NCI-H1436 treated with DMSO at 0.1 percent for 48 hours (cell line): ENCODE data around the gene RPS6KA3.
"Not testable (repeated sequence)": the region's sequence is repeated elsewhere in the genome, so short reads cannot be mapped to it uniquely, and the experiment has no call there.

Source experiments
- DNase-seq: peaks from one replicate; lab custom pipeline; 2025; lab: John Stamatoyannopoulos, UW

RPS6KA3 gene

DNA sequence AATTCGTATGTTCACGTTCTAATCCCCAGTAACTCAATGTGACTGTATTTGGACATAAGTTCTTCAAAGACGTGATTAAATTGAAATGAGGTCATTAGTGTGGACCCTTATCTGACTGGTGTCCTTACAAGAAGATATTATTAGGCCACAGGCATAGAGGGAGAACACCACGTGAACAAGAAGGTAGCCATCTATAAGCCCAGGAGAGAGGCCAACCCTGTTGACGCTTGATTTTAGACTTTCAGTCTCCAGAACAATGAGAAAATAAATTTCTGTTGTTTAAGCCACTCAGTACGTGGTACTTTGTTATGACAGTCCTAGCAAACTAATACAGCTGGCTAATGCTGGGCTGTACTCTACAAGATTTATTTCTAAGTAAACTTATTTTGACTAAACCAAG, 123.6 kb downstream of the RPS6KA3 start:
- no peak for DNase-seq

GRCh38 chrX:20141281-20142220, 125.2 kb downstream of the RPS6KA3 start, which contains the start of gene EIF1AX:
Gene EIF1AX, minus strand, starts transcription at chrX:20141838. Its CDS starts 198 bp downstream, at chrX:20141640.
- peak; percentile 76 for DNase-seq

DNA sequence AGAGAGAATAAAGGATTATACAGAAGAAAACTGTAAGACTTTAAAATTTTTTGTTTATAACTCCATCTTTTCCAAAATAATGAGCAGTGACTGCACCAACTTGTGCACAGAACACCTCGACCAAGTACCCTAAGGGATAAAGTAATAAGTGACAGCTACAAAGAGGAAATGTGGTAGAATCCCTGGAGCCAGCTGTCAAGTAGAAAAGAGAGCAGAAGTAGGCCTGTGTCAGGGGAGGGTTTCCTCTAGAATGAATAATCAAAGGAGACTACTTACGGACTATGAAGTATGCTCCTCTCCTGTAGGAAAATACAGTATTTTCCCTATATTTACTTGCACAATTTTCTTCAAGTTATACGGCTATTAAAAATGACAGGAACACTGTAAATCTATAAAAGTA, 126.3 kb downstream of the RPS6KA3 start:
- DNase-seq: no peak

- no peak for DNase-seq
Measured at GRCh38 chrX:20139966-20140365, 126.7 kb downstream of the RPS6KA3 start.

- DNase-seq: no peak
Measured at GRCh38 chrX:20135944-20136343, 130.8 kb downstream of the RPS6KA3 start.

- DNase-seq: no peak
Measured at GRCh38 chrX:20132666-20133065, 134.0 kb downstream of the RPS6KA3 start.

- no peak for DNase-seq
Measured at GRCh38 chrX:20130357-20130756, 136.4 kb downstream of the RPS6KA3 start.

GRCh38 chrX:20129547-20129946, 137.2 kb downstream of the RPS6KA3 start:
- DNase-seq: no peak

GRCh38 chrX:20128670-20129069, 138.0 kb downstream of the RPS6KA3 start:
- DNase-seq: no peak

DNA sequence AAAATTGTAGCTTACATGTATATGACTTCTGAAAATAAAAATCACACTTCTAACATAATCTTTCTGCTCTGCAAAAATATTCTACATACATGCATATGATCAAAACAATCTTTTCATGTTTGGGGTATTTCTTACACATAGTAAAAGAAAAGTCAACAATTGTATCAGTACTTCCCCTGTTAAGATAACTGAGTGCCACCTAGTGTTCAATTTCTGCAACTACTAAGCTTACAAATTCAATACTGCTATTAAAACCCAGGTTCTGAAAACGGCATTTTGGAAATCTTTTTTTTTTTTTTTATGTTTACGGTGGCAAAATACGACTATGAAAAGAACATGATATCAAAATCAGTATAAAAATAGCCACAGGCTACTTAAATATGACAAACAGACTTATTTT, 139.3 kb downstream of the RPS6KA3 start:
- not testable (repeated sequence) for DNase-seq

- DNase-seq: not testable (repeated sequence)
Measured at GRCh38 chrX:20126833-20127232, 139.9 kb downstream of the RPS6KA3 start.

- no peak for DNase-seq
Measured at GRCh38 chrX:20124964-20125363, 141.7 kb downstream of the RPS6KA3 start.

GRCh38 chrX:20118065-20118824, 148.5 kb downstream of the RPS6KA3 start:
- no peak for DNase-seq

- no peak for DNase-seq
Measured at GRCh38 chrX:20116577-20117240, 150.0 kb downstream of the RPS6KA3 start, which contains the start of gene MAP7D2. Gene MAP7D2, minus strand, starts transcription at chrX:20116907. Its CDS starts 28 bp downstream, at chrX:20116879.

DNA sequence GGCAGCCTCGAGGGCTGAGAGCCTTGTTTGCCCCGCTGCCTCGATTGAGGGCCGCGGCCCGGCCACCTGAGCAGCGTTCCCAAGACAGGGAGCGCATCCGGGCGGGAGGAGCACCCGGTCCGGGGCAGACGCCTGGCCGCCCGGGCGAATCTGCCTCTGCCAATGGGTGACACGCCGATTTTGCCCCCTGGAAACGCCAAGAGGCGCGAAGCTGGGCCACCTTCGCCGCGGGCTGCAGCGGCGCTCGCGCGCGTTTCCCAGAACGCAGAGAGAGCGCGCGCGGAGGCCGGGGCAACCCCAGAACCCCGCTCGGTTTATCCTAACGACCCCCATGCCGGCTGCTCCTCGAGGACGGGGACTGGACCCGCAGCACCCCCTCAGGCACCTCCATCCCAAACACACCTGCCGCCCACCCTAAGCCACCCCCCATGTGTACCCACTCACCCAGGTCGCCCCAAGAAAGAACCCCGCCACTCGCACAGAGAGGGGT, 150.6 kb downstream of the RPS6KA3 start:
- DNase-seq: no peak

- no peak for DNase-seq
Measured at GRCh38 chrX:20112022-20112774, 154.5 kb downstream of the RPS6KA3 start.

DNA sequence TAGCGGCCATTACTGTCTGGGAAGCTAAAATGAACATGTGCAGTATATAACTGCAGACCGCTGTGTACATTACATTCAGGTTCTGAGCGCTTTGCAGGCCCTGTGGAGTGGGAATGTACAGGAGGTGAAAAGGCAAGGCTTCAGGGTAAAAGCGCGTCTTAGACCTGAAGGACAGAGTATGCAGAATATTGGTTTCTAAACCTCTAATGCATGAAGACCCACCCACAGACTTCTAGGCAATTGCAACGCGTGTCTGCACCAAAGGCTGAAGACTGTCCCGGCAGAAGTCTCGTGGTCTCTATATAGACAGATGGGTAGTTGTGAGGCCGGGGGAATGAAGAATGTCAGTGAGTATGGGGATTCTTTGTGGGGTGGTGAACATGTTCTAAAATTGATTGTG, 155.4 kb downstream of the RPS6KA3 start:
- DNase-seq: no peak

DNA sequence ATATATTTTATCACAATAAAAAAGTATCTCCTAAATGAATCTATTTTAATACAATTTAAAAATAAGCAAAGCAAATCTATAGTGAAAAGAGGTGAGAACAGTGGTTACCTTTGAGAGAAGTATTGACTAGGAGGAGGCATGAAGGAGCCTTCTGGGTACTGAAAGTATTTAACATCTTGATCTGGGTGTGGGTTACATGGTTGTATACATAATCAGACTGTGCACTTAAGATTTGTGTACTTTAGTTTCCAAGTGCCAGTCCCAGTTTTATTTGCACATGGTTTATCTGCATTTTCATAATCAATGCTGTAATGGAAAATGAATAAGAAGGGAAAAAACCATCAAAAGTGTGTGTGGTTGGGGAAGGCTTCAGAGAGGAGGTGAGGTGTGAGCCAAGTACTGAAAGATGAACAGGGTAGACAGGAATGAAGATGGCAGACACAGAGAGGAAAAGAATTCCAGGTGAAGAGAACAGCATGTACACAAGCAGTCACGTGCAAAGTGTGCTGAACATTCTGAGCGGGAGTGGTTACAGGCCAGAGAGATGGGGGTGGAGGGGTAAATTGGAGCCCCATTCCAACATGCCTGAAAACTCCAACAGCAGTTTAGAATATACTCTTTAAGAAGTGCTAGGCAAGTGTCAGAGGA, 164.7 kb downstream of the RPS6KA3 start:
- no peak for DNase-seq
